A549 (cell line): ENCODE results near the gene POLR1B. TPM values are rescaled to one million over a fixed set of nuclear protein-coding genes. Genes with fewer than 3 reads are reported as not detected.
A peak's percentile ranks its signal among the peaks of the same experiment; 100 is the strongest.
"Not testable (repeated sequence)": the region's sequence is repeated elsewhere in the genome, so short reads cannot be mapped to it uniquely, and the experiment has no call there.

ENCODE experiments used
- ATAC-seq, 2 experiments: fragments of 200-7000 bp in 1 of 2; fragments of >200 bp in 1 of 2; cut with Nextera tagmentation in 1 of 2; cut with Tn5 transposase in 1 of 2; 3 replicates each; pipeline versions ENCODE4 v1.8.0 to v1.9.1; 2018 to 2020; ENCODE audit warnings: mild to moderate bottlenecking in 1 of 2, moderate library complexity in 1 of 2
- CTCF ChIA-PET: fragments of 300-600 bp; sonication (Branson Sonifier 250); formaldehyde crosslinking; extraction: SDS; loops from one replicate; lab custom pipeline; 2021; ENCODE audit warnings: antibody characterized with exemption, inconsistent platforms; lab: Yijun Ruan, JAX
- POLR2A ChIA-PET: fragments of 350-600 bp; formaldehyde crosslinking; extraction: SDS; loops from one replicate; lab custom pipeline; 2021; ENCODE audit warnings: antibody characterized with exemption, inconsistent platforms; lab: Yijun Ruan, JAX
- DNase-seq, 2 experiments: peaks; one replicate each; pipeline versions ENCODE4 v3.0.0 to v3.0.0-alpha.2; 2011 to 2016; ENCODE audit warnings: low read depth in 1 of 2, low spot score in 1 of 2
- FAIRE-seq: peaks from 2 replicates; lab custom pipeline; 2011; peaks lifted over from hg19 to GRCh38; lab: Jason Lieb, UNC
- H3K27ac ChIP-seq, 2 experiments: fragments of >200 bp; sonication (Bioruptor Twin); formaldehyde crosslinking; 3 replicates each; pipeline ENCODE4 v1.5.1; 2016 to 2017
- H3K4me1 ChIP-seq: fragments of >200 bp; sonication (Bioruptor Twin); formaldehyde crosslinking; 3 replicates; pipeline ENCODE4 v1.6.1; 2016
- H3K4me2 ChIP-seq: fragments of >200 bp; sonication (Bioruptor Twin); formaldehyde crosslinking; 3 replicates; pipeline ENCODE4 v1.6.1; 2016
- H3K4me3 ChIP-seq: fragments of >200 bp; sonication (Bioruptor Twin); formaldehyde crosslinking; 3 replicates; pipeline ENCODE4 v1.5.1; 2016
- H3K9me3 ChIP-seq: fragments of >200 bp; sonication (Bioruptor Twin); formaldehyde crosslinking; 3 replicates; pipeline ENCODE4 v1.6.1; 2016
- CEBPB ChIP-seq, 2 experiments: fragments of >200 bp in 1 of 2; sonication (Bioruptor Twin) in 1 of 2; formaldehyde crosslinking in 1 of 2; IDR thresholded peaks; 2 replicates each; pipeline ENCODE4 v1.6.1; 2012 to 2016
- CTCF ChIP-seq: fragments of >200 bp; sonication (Bioruptor Twin); formaldehyde crosslinking; IDR thresholded peaks from 3 replicates; pipeline ENCODE4 v1.5.1; 2016
- EHMT2 ChIP-seq: fragments of 200-600 bp; sonication (generic); IDR thresholded peaks from 2 replicates; pipeline ENCODE4 v1.6.1; 2016; ENCODE audit warnings: antibody characterized with exemption, low read depth, mild to moderate bottlenecking, moderate library complexity
- EP300 ChIP-seq, 2 experiments: fragments of >200 bp; sonication (Bioruptor Twin); formaldehyde crosslinking; IDR thresholded peaks; 2 replicates in 1 of 2; 3 replicates in 1 of 2; pipeline ENCODE4 v1.6.1; 2016 to 2017
- ESRRA ChIP-seq: fragments of 150-350 bp; IDR thresholded peaks from 2 replicates; pipeline ENCODE4 v1.6.1; 2014; ENCODE audit warnings: mild to moderate bottlenecking, low read length, borderline replicate concordance
- GATA3 ChIP-seq: IDR thresholded peaks from 2 replicates; pipeline ENCODE4 v1.6.1; 2012; ENCODE audit warnings: borderline replicate concordance
- HDAC2 ChIP-seq: fragments of 200-600 bp; sonication (generic); IDR thresholded peaks from 2 replicates; pipeline ENCODE4 v1.6.1; 2016
- HEYL ChIP-seq: fragments of 250-450 bp; sonication (Bioruptor Pico); IDR thresholded peaks from 2 replicates; pipeline ENCODE4 v1.8.0; 2021; ENCODE audit warnings: mild to moderate bottlenecking, moderate library complexity
- JUN ChIP-seq, 2 experiments: fragments of >200 bp; sonication (Bioruptor Twin); formaldehyde crosslinking; IDR thresholded peaks; 2 replicates in 1 of 2; 3 replicates in 1 of 2; pipeline ENCODE4 v1.6.1; 2016 to 2017
- KDM1A ChIP-seq: fragments of 200-600 bp; sonication (generic); IDR thresholded peaks from 2 replicates; pipeline ENCODE4 v1.6.1; 2016; ENCODE audit warnings: low read depth, mild to moderate bottlenecking
- KDM5A ChIP-seq: fragments of 200-600 bp; sonication (generic); IDR thresholded peaks from 2 replicates; pipeline ENCODE4 v1.6.1; 2016; ENCODE audit warnings: antibody characterized with exemption, mild to moderate bottlenecking
- MAFK ChIP-seq: fragments of 450-650 bp; IDR thresholded peaks from 2 replicates; pipeline ENCODE4 v1.6.1; 2014; ENCODE audit not compliant: partially characterized antibody
- NPAS2 ChIP-seq: fragments of 250-450 bp; sonication (Bioruptor Pico); IDR thresholded peaks from 2 replicates; pipeline ENCODE4 v1.8.0; 2022; ENCODE audit warnings: mild to moderate bottlenecking, moderate library complexity, borderline replicate concordance
- RAD21 ChIP-seq, 2 experiments: fragments of >200 bp in 1 of 2; sonication (Bioruptor Twin) in 1 of 2; formaldehyde crosslinking in 1 of 2; IDR thresholded peaks in 1 of 2; conservative IDR thresholded peaks in 1 of 2; 2 replicates in 1 of 2; 3 replicates in 1 of 2; pipeline ENCODE4 v1.6.1; 2012 to 2018; ENCODE audit warnings: inconsistent platforms in 1 of 2
- RCOR1 ChIP-seq: fragments of 150-350 bp; IDR thresholded peaks from 2 replicates; pipeline ENCODE4 v1.6.1; 2014; ENCODE audit warnings: antibody characterized with exemption, low read length, low read depth
- RFX5 ChIP-seq: fragments of 450-650 bp; IDR thresholded peaks from 2 replicates; pipeline ENCODE4 v1.7.1; 2014; ENCODE audit warnings: antibody characterized with exemption, mild to moderate bottlenecking, moderate library complexity
- ZC3H11A ChIP-seq: fragments of 450-650 bp; IDR thresholded peaks from 2 replicates; pipeline ENCODE4 v1.6.1; 2014; ENCODE audit warnings: antibody characterized with exemption, mild to moderate bottlenecking
- ZFP36 ChIP-seq: fragments of 450-650 bp; IDR thresholded peaks from 2 replicates; pipeline ENCODE4 v1.6.1; 2014; ENCODE audit warnings: borderline replicate concordance; ENCODE audit not compliant: partially characterized antibody
- ZSCAN20 ChIP-seq: fragments of 250-450 bp; sonication (Bioruptor Pico); IDR thresholded peaks from 2 replicates; pipeline ENCODE4 v1.8.0; 2022; ENCODE audit warnings: mild to moderate bottlenecking, moderate library complexity
- WGBS: methylation state at CpG from one replicate; pipeline ENCODE4 v1.1.6; 2017; ENCODE audit errors: missing lambda C conversion rate; 5-methylcytosine and 5-hydroxymethylcytosine counted together
- polyA plus RNA-seq, 4 experiments: library from polyadenylated mRNA; depleted of rRNA in 3 of 4; stranded (reverse); fragments of >200 nt; fragmentation: RNase III in 1 of 4; extraction: RNeasy Plus Mini Kit Qiagen cat#74134 plus additional on column Dnase treatment in 1 of 4; gene quantifications; 2 replicates in 3 of 4; 3 replicates in 1 of 4; pipeline ENCODE4 v1.2.3, GENCODE V29; 2011 to 2017
- TF ChIP-seq, protein P1 (sequence below): fragments of 150-350 bp; IDR thresholded peaks from 2 replicates; pipeline ENCODE4 v1.6.1; 2014; ENCODE audit warnings: low read depth, mild to moderate bottlenecking, low read length
- TF ChIP-seq, protein P2 (sequence below): IDR thresholded peaks from 2 replicates; pipeline ENCODE4 v1.6.1; 2012; ENCODE audit warnings: low read depth, borderline replicate concordance
- TF ChIP-seq, protein P3 (sequence below): fragments of 450-650 bp; IDR thresholded peaks from 2 replicates; pipeline ENCODE4 v1.6.1; 2014; ENCODE audit warnings: antibody characterized with exemption

The POLR1B gene
- polyA plus RNA-seq, 2 of the 4 experiments (the other 2 are of a cell fraction), result 18.9 to 41.2 TPM

GRCh38 chr2:112566104-112566503, 23.8 kb downstream of the POLR1B start:
- no peak for TF ChIP-seq KDM1A
- TF ChIP-seq KDM5A, result no peak
- TF ChIP-seq HDAC2, result no peak
- TF ChIP-seq, protein P1, sequence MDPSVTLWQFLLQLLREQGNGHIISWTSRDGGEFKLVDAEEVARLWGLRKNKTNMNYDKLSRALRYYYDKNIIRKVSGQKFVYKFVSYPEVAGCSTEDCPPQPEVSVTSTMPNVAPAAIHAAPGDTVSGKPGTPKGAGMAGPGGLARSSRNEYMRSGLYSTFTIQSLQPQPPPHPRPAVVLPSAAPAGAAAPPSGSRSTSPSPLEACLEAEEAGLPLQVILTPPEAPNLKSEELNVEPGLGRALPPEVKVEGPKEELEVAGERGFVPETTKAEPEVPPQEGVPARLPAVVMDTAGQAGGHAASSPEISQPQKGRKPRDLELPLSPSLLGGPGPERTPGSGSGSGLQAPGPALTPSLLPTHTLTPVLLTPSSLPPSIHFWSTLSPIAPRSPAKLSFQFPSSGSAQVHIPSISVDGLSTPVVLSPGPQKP, result no peak
- TF ChIP-seq, protein P2, sequence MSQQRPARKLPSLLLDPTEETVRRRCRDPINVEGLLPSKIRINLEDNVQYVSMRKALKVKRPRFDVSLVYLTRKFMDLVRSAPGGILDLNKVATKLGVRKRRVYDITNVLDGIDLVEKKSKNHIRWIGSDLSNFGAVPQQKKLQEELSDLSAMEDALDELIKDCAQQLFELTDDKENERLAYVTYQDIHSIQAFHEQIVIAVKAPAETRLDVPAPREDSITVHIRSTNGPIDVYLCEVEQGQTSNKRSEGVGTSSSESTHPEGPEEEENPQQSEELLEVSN, result no peak
- TF ChIP-seq GATA3, result no peak
- TF ChIP-seq RFX5, result no peak
- TF ChIP-seq CTCF, result no peak
- no peak for TF ChIP-seq ESRRA
- no peak for TF ChIP-seq HEYL
- no peak for TF ChIP-seq EHMT2
- TF ChIP-seq NPAS2 (CRISPR knock-in tag), result no peak
- TF ChIP-seq RAD21 (conservative IDR thresholded peaks at IDR 0.05 in 1 of 2, IDR thresholded peaks at IDR 0.05 in 1 of 2), result no peak
- no peak for TF ChIP-seq RCOR1
- TF ChIP-seq EP300 (IDR thresholded peaks at IDR 0.05), result no peak
- no peak for TF ChIP-seq MAFK
- TF ChIP-seq ZSCAN20 (CRISPR knock-in tag), result no peak
- TF ChIP-seq, protein P3, sequence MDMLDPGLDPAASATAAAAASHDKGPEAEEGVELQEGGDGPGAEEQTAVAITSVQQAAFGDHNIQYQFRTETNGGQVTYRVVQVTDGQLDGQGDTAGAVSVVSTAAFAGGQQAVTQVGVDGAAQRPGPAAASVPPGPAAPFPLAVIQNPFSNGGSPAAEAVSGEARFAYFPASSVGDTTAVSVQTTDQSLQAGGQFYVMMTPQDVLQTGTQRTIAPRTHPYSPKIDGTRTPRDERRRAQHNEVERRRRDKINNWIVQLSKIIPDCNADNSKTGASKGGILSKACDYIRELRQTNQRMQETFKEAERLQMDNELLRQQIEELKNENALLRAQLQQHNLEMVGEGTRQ, result no peak
- TF ChIP-seq JUN (IDR thresholded peaks at IDR 0.05), result no peak
- H3K4me1 ChIP-seq, result 0 out of 3 replicates have a peak, but pooled peaks cover 5% of the 10 kb centered on the region
- ChIA-PET CTCF (interaction anchor here (1.5 to 1.9 kb wide), 2 partner anchors 17 to 34 kb away, joined by 4 read pairs; no protein-coding TSS in a partner anchor), POLR2A (interaction anchor here (0.6 kb wide), 1 partner anchor 551 kb away, joined by 4 read pairs; no protein-coding TSS in a partner anchor)
- FAIRE-seq (no peak), DNase-seq (peak in 1 of 2 experiments; percentile 19), ATAC-seq (no peak)
- H3K4me3 ChIP-seq, result no peak overlapping the region
- no peak overlapping the region for H3K4me2 ChIP-seq
- WGBS, result 78% methylated on average over 3 of the region's 3 CpGs
- H3K27ac ChIP-seq, result no peak overlapping the region
- no peaks in the 10 kb centered on the region for H3K9me3 ChIP-seq

GRCh38 chr2:112566508-112566907, 24.2 kb downstream of the POLR1B start:
- ATAC-seq, H3K4me2 ChIP-seq, H3K9me3 ChIP-seq, H3K4me1 ChIP-seq, FAIRE-seq, H3K27ac ChIP-seq, DNase-seq, H3K4me3 ChIP-seq: not testable (repeated sequence)
- WGBS, result 97% methylated on average over 5 of the region's 5 CpGs
- POLR2A ChIA-PET, result interaction anchor here (0.6 kb wide), 1 partner anchor 551 kb away, joined by 4 read pairs; no protein-coding TSS in a partner anchor
- CTCF ChIA-PET, result interaction anchor here (0.6 to 1.9 kb wide), 5 partner anchors 9 to 147 kb away, joined by 3 to 4 read pairs (median 4); no protein-coding TSS in a partner anchor

DNA sequence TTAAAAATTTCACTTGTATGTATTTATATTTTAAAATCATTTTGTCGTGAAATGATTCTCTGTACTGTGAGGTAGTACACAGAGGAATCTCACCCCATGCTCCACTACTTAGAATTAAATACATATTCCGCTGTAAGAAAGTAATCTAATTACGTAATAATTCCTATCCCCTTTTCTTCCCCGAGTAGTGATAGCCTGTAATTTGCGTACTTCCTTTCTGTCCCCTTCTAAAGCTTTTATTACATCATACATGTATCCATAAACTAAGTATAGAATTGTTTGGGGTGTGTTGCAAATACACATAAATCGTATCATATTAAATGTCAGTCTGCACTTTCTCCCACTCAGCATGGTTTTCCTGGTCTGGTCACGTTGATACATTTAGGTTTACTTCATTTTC, 29.7 kb downstream of the POLR1B start:
- TF ChIP-seq CEBPB (IDR thresholded peaks at IDR 0.05) (no peak), ZFP36 (no peak), ZC3H11A (no peak), GATA3 (no peak), RFX5 (no peak)
- WGBS, result 79% methylated on average over 7 of the region's 7 CpGs
- ChIA-PET POLR2A (no interaction called here), CTCF (interaction anchor here (1.0 to 1.7 kb wide), 2 partner anchors 11 to 91 kb away, joined by 6 to 9 read pairs; no protein-coding TSS in a partner anchor)
- DNase-seq (no peak), ATAC-seq (no peak), FAIRE-seq (no peak)
- no peaks in the 10 kb centered on the region for H3K9me3 ChIP-seq
- no peaks in the 10 kb centered on the region for H3K4me1 ChIP-seq
- H3K4me2 ChIP-seq, result no peak overlapping the region
- H3K27ac ChIP-seq, result no peak overlapping the region
- H3K4me3 ChIP-seq, result no peak overlapping the region
